GM23338 (cell line): ENCODE results near the gene FEM1B. TPM values are rescaled to one million over a fixed set of nuclear protein-coding genes. Genes with fewer than 3 reads are reported as not detected.

ENCODE experiments used
- ATAC-seq: fragments of 200-7000 bp; cut with Tn5 transposase; 3 replicates; pipeline ENCODE4 v1.9.1; 2020
- DNase-seq: peaks from one replicate; pipeline ENCODE4 v3.0.0-alpha.2; 2015; ENCODE audit warnings: low spot score
- H2AFZ ChIP-seq: fragments of 200-600 bp; sonication (generic); 2 replicates; pipeline ENCODE4 v1.8.0; 2016; ENCODE audit warnings: antibody characterized with exemption, mild to moderate bottlenecking, moderate library complexity
- H3F3A ChIP-seq: fragments of 200-600 bp; sonication (generic); replicated peaks from 2 replicates; pipeline ENCODE4 v1.8.0; 2017; ENCODE audit warnings: antibody characterized with exemption, mixed run types, low read depth
- H3K27ac ChIP-seq: fragments of 200-600 bp; sonication (generic); 2 replicates; pipeline ENCODE4 v1.6.1; 2016; ENCODE audit warnings: low read depth
- H3K27me3 ChIP-seq: fragments of 200-600 bp; sonication (generic); 2 replicates; pipeline ENCODE4 v1.8.0; 2016; ENCODE audit warnings: mild to moderate bottlenecking, mixed run types, moderate library complexity; ENCODE audit not compliant: insufficient read depth
- H3K36me3 ChIP-seq: fragments of 200-600 bp; sonication (generic); 2 replicates; pipeline ENCODE4 v1.8.0; 2016; ENCODE audit warnings: mild to moderate bottlenecking; ENCODE audit not compliant: insufficient read depth
- H3K4me1 ChIP-seq: fragments of 200-600 bp; sonication (generic); 2 replicates; pipeline ENCODE4 v1.8.0; 2016; ENCODE audit warnings: mild to moderate bottlenecking, moderate library complexity; ENCODE audit not compliant: insufficient read depth
- H3K4me2 ChIP-seq: fragments of 200-600 bp; sonication (generic); 2 replicates; pipeline ENCODE4 v1.7.1; 2017; ENCODE audit warnings: mixed run types
- H3K4me3 ChIP-seq: fragments of 200-600 bp; sonication (generic); 2 replicates; pipeline ENCODE4 v1.6.1; 2016; ENCODE audit warnings: mixed run types
- H3K79me2 ChIP-seq: fragments of 200-600 bp; sonication (generic); replicated peaks from 2 replicates; pipeline ENCODE4 v1.8.0; 2017; ENCODE audit warnings: mild to moderate bottlenecking; ENCODE audit not compliant: insufficient read depth
- H3K9me2 ChIP-seq: fragments of 200-600 bp; sonication (generic); 2 replicates; pipeline ENCODE4 v1.8.0; 2017; ENCODE audit not compliant: insufficient read depth
- H4K20me1 ChIP-seq: fragments of 200-600 bp; sonication (generic); replicated peaks from 2 replicates; pipeline ENCODE4 v1.8.0; 2017; ENCODE audit warnings: mild to moderate bottlenecking; ENCODE audit not compliant: insufficient read depth
- H3K27ac Mint-ChIP-seq: 2 replicates; pipeline ENCODE4 v1.8.0; 2020; ENCODE audit warnings: inconsistent platforms, mild to moderate bottlenecking, moderate library complexity, mixed read lengths
- H3K27me3 Mint-ChIP-seq: 3 replicates; pipeline ENCODE4 v1.8.0; 2022; ENCODE audit warnings: low read depth, mild to moderate bottlenecking, moderate library complexity, mixed read lengths, inconsistent platforms; ENCODE audit not compliant: insufficient read depth, poor library complexity
- H3K36me3 Mint-ChIP-seq: 3 replicates; pipeline ENCODE4 v1.8.0; 2021; ENCODE audit warnings: low read depth, mild to moderate bottlenecking, inconsistent platforms, moderate library complexity, mixed read lengths
- H3K4me1 Mint-ChIP-seq: 3 replicates; pipeline ENCODE4 v1.8.0; 2020; ENCODE audit warnings: mild to moderate bottlenecking, inconsistent platforms, mixed read lengths
- H3K4me3 Mint-ChIP-seq: 3 replicates; pipeline ENCODE4 v1.8.0; 2021; ENCODE audit warnings: moderate library complexity, mild to moderate bottlenecking, inconsistent platforms, mixed read lengths
- H3K9me3 Mint-ChIP-seq: 3 replicates; pipeline ENCODE4 v1.8.0; 2020; ENCODE audit warnings: moderate library complexity, mild to moderate bottlenecking, inconsistent platforms, mixed read lengths
- CREB1 ChIP-seq: fragments of 250-450 bp; sonication (Bioruptor Pico); IDR thresholded peaks from 2 replicates; pipeline ENCODE4 v1.5.0; 2020; ENCODE audit warnings: low read depth, mild to moderate bottlenecking, moderate library complexity
- ETS1 ChIP-seq: IDR thresholded peaks from 2 replicates; pipeline ENCODE4 v1.6.1; 2016; ENCODE audit warnings: antibody characterized with exemption
- EZH2 ChIP-seq: fragments of 200-600 bp; sonication (generic); IDR thresholded peaks from one replicate; pipeline ENCODE4 v1.8.0; 2017; ENCODE audit warnings: antibody characterized with exemption, mild to moderate bottlenecking, low read depth; ENCODE audit not compliant: unreplicated experiment
- EZH2phosphoT487 ChIP-seq: fragments of 200-600 bp; sonication (generic); IDR thresholded peaks from one replicate; pipeline ENCODE4 v1.8.1; 2018; ENCODE audit warnings: antibody characterized with exemption; ENCODE audit not compliant: unreplicated experiment
- NANOG ChIP-seq: IDR thresholded peaks from 2 replicates; pipeline ENCODE4 v1.6.1; 2016; ENCODE audit warnings: antibody characterized with exemption, borderline replicate concordance
- POLR2AphosphoS5 ChIP-seq: IDR thresholded peaks from 2 replicates; pipeline ENCODE4 v1.6.1; 2016; ENCODE audit warnings: antibody characterized with exemption, low read depth
- REST ChIP-seq: IDR thresholded peaks from one replicate; pipeline ENCODE4 v1.6.1; 2018; ENCODE audit warnings: antibody characterized with exemption; ENCODE audit not compliant: unreplicated experiment
- STAT1 ChIP-seq: IDR thresholded peaks from one replicate; pipeline ENCODE4 v1.6.1; 2016; ENCODE audit warnings: antibody characterized with exemption; ENCODE audit not compliant: unreplicated experiment
- ZNF114 ChIP-seq: fragments of 250-450 bp; sonication (Bioruptor Pico); IDR thresholded peaks from 2 replicates; pipeline ENCODE4 v1.5.0; 2020; ENCODE audit warnings: mild to moderate bottlenecking, moderate library complexity
- ZNF331 ChIP-seq: fragments of 250-450 bp; sonication (Bioruptor Pico); IDR thresholded peaks from 2 replicates; pipeline ENCODE4 v1.5.0; 2020; ENCODE audit warnings: low read depth, mild to moderate bottlenecking, moderate library complexity
- ZNF462 ChIP-seq: fragments of 250-450 bp; sonication (Bioruptor Pico); IDR thresholded peaks from 2 replicates; pipeline ENCODE4 v1.5.0; 2020; ENCODE audit warnings: mild to moderate bottlenecking, moderate library complexity
- polyA plus RNA-seq: library from polyadenylated mRNA; unstranded; fragments of >200 nt; fragmentation: Nextera tagmentation; extraction: Ambion mirVana; gene quantifications from 2 replicates; pipeline ENCODE4 v1.2.1, GENCODE V29; 2016
- total RNA-seq: library from RNA; depleted of rRNA; stranded (reverse); fragments of >200 nt; shearing (Covaris generic); gene quantifications from 2 replicates; pipeline ENCODE4 v1.2.3, GENCODE V29; 2014

The FEM1B gene
- total and polyA plus RNA-seq, 2 experiments from 2014 or later: 13.0 to 82.0 TPM

GRCh38 chr15:68330901-68331300 lies 53.4 kb downstream of the FEM1B start (continued):
- TF ChIP-seq ZNF462 (CRISPR knock-in tag): no peak
- no peak for TF ChIP-seq CREB1 (CRISPR knock-in tag)
- no peak for TF ChIP-seq POLR2AphosphoS5
- TF ChIP-seq ETS1: no peak
- no peak for TF ChIP-seq STAT1

- Mint-ChIP-seq H3K4me3 (no peak overlapping the region), H3K9me3 (no peaks in the 10 kb centered on the region), H3K27me3 (peaks cover 15% of the 10 kb centered on the region), H3K36me3 (no peaks in the 10 kb centered on the region), H3K4me1 (peaks cover 42% of the 10 kb centered on the region), H3K27ac (no peak overlapping the region)
- H3K36me3 ChIP-seq: no peaks in the 10 kb centered on the region
- H3F3A ChIP-seq: no peaks in the 10 kb centered on the region
- no peak for DNase-seq
- H4K20me1 ChIP-seq: no peaks in the 10 kb centered on the region
- no peaks in the 10 kb centered on the region for H3K9me2 ChIP-seq
- H2AFZ ChIP-seq: peak overlapping the region; percentile 63
- H3K4me1 ChIP-seq: peaks cover 19% of the 10 kb centered on the region
- H3K4me3 ChIP-seq: no peak overlapping the region
- no peaks in the 10 kb centered on the region for H3K79me2 ChIP-seq
- H3K27me3 ChIP-seq: no peaks in the 10 kb centered on the region
- no peak for ATAC-seq
- no peak overlapping the region for H3K27ac ChIP-seq
- no peak overlapping the region for H3K4me2 ChIP-seq
- TF ChIP-seq CREB1 (CRISPR knock-in tag) (no peak), REST (no peak), ZNF114 (CRISPR knock-in tag) (no peak), EZH2 (no peak), ETS1 (no peak), NANOG (no peak), STAT1 (no peak), EZH2phosphoT487 (no peak), ZNF331 (CRISPR knock-in tag) (no peak), POLR2AphosphoS5 (no peak)
These were observed 54.7 kb downstream of the FEM1B start for GRCh38 chr15:68332266-68332665.
